Large intestine (tissue), 3 donors: ENCODE data around the gene SLC7A14. TPM values are rescaled to one million over a fixed set of nuclear protein-coding genes. Genes with fewer than 3 reads are reported as not detected.

Experiments
- DNase-seq, 2 donors: peaks; one replicate each; pipeline versions ENCODE4 v3.0.0 to v3.0.0-alpha.2; 2013
- H3K27ac ChIP-seq: one replicate; pipeline ENCODE4 v1.5.1; 2013; ENCODE audit warnings: low read length
- H3K27me3 ChIP-seq: 2 replicates; pipeline ENCODE4 v1.6.1; 2013; ENCODE audit warnings: low read length; ENCODE audit not compliant: control insufficient read depth, insufficient read depth
- H3K36me3 ChIP-seq: 2 replicates; pipeline ENCODE4 v1.6.1; 2013; ENCODE audit warnings: low read length; ENCODE audit not compliant: control insufficient read depth, insufficient read depth
- H3K4me1 ChIP-seq: one replicate; pipeline ENCODE4 v1.6.1; 2013; ENCODE audit warnings: low read length; ENCODE audit not compliant: control insufficient read depth, insufficient read depth
- H3K4me3 ChIP-seq: one replicate; pipeline ENCODE4 v1.5.1; 2013; ENCODE audit warnings: low read length
- H3K9me3 ChIP-seq: one replicate; pipeline ENCODE4 v1.6.1; 2013; ENCODE audit warnings: mild to moderate bottlenecking, low read depth, low read length, moderate library complexity; ENCODE audit not compliant: control insufficient read depth
- WGBS: methylation state at CpG from one replicate; pipeline ENCODE4 v1.1.5; 2013; ENCODE audit warnings: low lambda C conversion rate; ENCODE audit not compliant: insufficient coverage; 5-methylcytosine and 5-hydroxymethylcytosine counted together
- polyA plus RNA-seq: library from polyadenylated mRNA; unstranded; fragments of 120-200 nt; gene quantifications from one replicate; pipeline ENCODE4 v1.2.1, GENCODE V29; 2013

The SLC7A14 gene
- polyA plus RNA-seq, 1 donor, result 3.2 TPM

- DNase-seq, result no peak
- Histone ChIP-seq H3K9me3 (no peaks in the 10 kb centered on the region), H3K36me3 (no peaks in the 10 kb centered on the region), H3K4me1 (peaks cover 6% of the 10 kb centered on the region), H3K27me3 (peaks cover 45% of the 10 kb centered on the region), H3K4me3 (no peak overlapping the region), H3K27ac (no peak overlapping the region)
- no CpG with 5 or more reads among the region's 3 CpGs for WGBS
These were observed 112.5 kb downstream of the SLC7A14 start for GRCh38 chr3:170473358-170473757.

GRCh38 chr3:170471149-170471548, 114.7 kb downstream of the SLC7A14 start:
- Histone ChIP-seq H3K9me3 (no peaks in the 10 kb centered on the region), H3K4me1 (peaks cover 6% of the 10 kb centered on the region), H3K27ac (no peak overlapping the region), H3K27me3 (peaks cover 44% of the 10 kb centered on the region), H3K36me3 (no peaks in the 10 kb centered on the region), H3K4me3 (no peak overlapping the region)
- no CpG with 5 or more reads among the region's 3 CpGs for WGBS
- no peak for DNase-seq

- Histone ChIP-seq H3K27me3 (peaks cover 40% of the 10 kb centered on the region), H3K36me3 (no peaks in the 10 kb centered on the region), H3K27ac (no peak overlapping the region), H3K4me1 (peaks cover 6% of the 10 kb centered on the region), H3K4me3 (no peak overlapping the region), H3K9me3 (no peaks in the 10 kb centered on the region)
- no CpG with 5 or more reads among the region's 9 CpGs for WGBS
- DNase-seq, result no peak
These were observed 115.5 kb downstream of the SLC7A14 start for GRCh38 chr3:170470063-170471016.

- Histone ChIP-seq H3K36me3 (no peaks in the 10 kb centered on the region), H3K27ac (no peak overlapping the region), H3K4me1 (peaks cover 6% of the 10 kb centered on the region), H3K4me3 (no peak overlapping the region), H3K27me3 (peaks cover 39% of the 10 kb centered on the region), H3K9me3 (no peaks in the 10 kb centered on the region)
- WGBS, result no CpG with 5 or more reads among the region's 5 CpGs
- DNase-seq, result peak in 1 of 2 donors; percentile 68
These were observed 116.5 kb downstream of the SLC7A14 start for GRCh38 chr3:170469151-170470062.

- Histone ChIP-seq H3K36me3 (no peaks in the 10 kb centered on the region), H3K27ac (no peak overlapping the region), H3K9me3 (no peaks in the 10 kb centered on the region), H3K4me1 (peaks cover 6% of the 10 kb centered on the region), H3K4me3 (no peak overlapping the region), H3K27me3 (peaks cover 33% of the 10 kb centered on the region)
- DNase-seq, result no peak
- 46% methylated on average over 3 of the region's 7 CpGs for WGBS
These were observed 118.2 kb downstream of the SLC7A14 start for GRCh38 chr3:170467571-170468147.

GRCh38 chr3:170467007-170467406, 118.9 kb downstream of the SLC7A14 start:
- Histone ChIP-seq H3K27me3 (peaks cover 33% of the 10 kb centered on the region), H3K27ac (no peak overlapping the region), H3K36me3 (no peaks in the 10 kb centered on the region), H3K4me3 (no peak overlapping the region), H3K4me1 (peaks cover 6% of the 10 kb centered on the region), H3K9me3 (no peaks in the 10 kb centered on the region)
- no peak for DNase-seq
- no CpG with 5 or more reads among the region's 14 CpGs for WGBS

- Histone ChIP-seq H3K27me3 (peaks cover 30% of the 10 kb centered on the region), H3K4me1 (peaks cover 6% of the 10 kb centered on the region), H3K27ac (no peak overlapping the region), H3K36me3 (no peaks in the 10 kb centered on the region), H3K4me3 (no peak overlapping the region), H3K9me3 (no peaks in the 10 kb centered on the region)
- 40% methylated on average over 1 of the region's 3 CpGs for WGBS
- DNase-seq, result peak in 1 of 2 donors; percentile 58
These were observed 119.9 kb downstream of the SLC7A14 start for GRCh38 chr3:170465955-170466354.

GRCh38 chr3:170463011-170463410, 122.9 kb downstream of the SLC7A14 start:
- Histone ChIP-seq H3K9me3 (no peaks in the 10 kb centered on the region), H3K4me3 (no peak overlapping the region), H3K4me1 (no peaks in the 10 kb centered on the region), H3K27me3 (peaks cover 23% of the 10 kb centered on the region), H3K36me3 (no peaks in the 10 kb centered on the region), H3K27ac (no peak overlapping the region)
- no peak for DNase-seq
- no CpG with 5 or more reads among the region's 4 CpGs for WGBS

- Histone ChIP-seq H3K36me3 (no peaks in the 10 kb centered on the region), H3K4me3 (no peak overlapping the region), H3K4me1 (no peaks in the 10 kb centered on the region), H3K27ac (no peak overlapping the region), H3K27me3 (peaks cover 11% of the 10 kb centered on the region), H3K9me3 (no peaks in the 10 kb centered on the region)
- no peak for DNase-seq
- no CpG with 5 or more reads among the region's 4 CpGs for WGBS
These were observed 127.6 kb downstream of the SLC7A14 start for GRCh38 chr3:170458285-170458684.

GRCh38 chr3:170454509-170454908, 131.4 kb downstream of the SLC7A14 start:
- no peak for DNase-seq
- H3K9me3 ChIP-seq, result no peaks in the 10 kb centered on the region
- H3K4me3 ChIP-seq, result no peak overlapping the region
- no CpG with 5 or more reads among the region's 6 CpGs for WGBS
- H3K27me3 ChIP-seq, result peaks cover 6% of the 10 kb centered on the region
- no peaks in the 10 kb centered on the region for H3K36me3 ChIP-seq
- no peaks in the 10 kb centered on the region for H3K4me1 ChIP-seq
- no peak overlapping the region for H3K27ac ChIP-seq
